Activated CD8-positive, alpha-beta T cell treated with anti-CD3 and anti-CD28 coated beads for 36 hours (primary cell): ENCODE data around the gene TBC1D2B. TPM values are rescaled to one million over a fixed set of nuclear protein-coding genes. Genes with fewer than 3 reads are reported as not detected.

ENCODE experiments used
- ATAC-seq: fragments of 200-7000 bp; cut with Tn5 transposase; one replicate; pipeline ENCODE4 v1.10.0; 2021; ENCODE audit warnings: mild to moderate bottlenecking, moderate library complexity
- CTCF ChIA-PET: fragments of 350-600 bp; sonication (Branson Sonifier 250); formaldehyde crosslinking; loops from one replicate; lab custom pipeline; 2021; ENCODE audit warnings: antibody characterized with exemption; lab: Charles Lee
- POLR2A ChIA-PET: fragments of 350-600 bp; sonication (Branson Sonifier 250); formaldehyde crosslinking; loops from one replicate; lab custom pipeline; 2021; ENCODE audit warnings: antibody characterized with exemption; lab: Charles Lee
- DNase-seq: peaks from one replicate; pipeline ENCODE4 v3.0.0-alpha.2; 2020
- H3K27ac Mint-ChIP-seq: one replicate; pipeline ENCODE4 v1.8.0; 2021; ENCODE audit warnings: mild to moderate bottlenecking, mixed read lengths
- H3K27me3 Mint-ChIP-seq: one replicate; pipeline ENCODE4 v1.8.0; 2021; ENCODE audit warnings: mixed read lengths
- H3K36me3 Mint-ChIP-seq: one replicate; pipeline ENCODE4 v1.8.0; 2021; ENCODE audit warnings: low read depth, mixed read lengths
- H3K4me1 Mint-ChIP-seq: one replicate; pipeline ENCODE4 v1.8.0; 2021; ENCODE audit warnings: low read depth, mixed read lengths
- H3K4me3 Mint-ChIP-seq: one replicate; pipeline ENCODE4 v1.8.0; 2021; ENCODE audit warnings: mild to moderate bottlenecking, moderate library complexity, mixed read lengths
- H3K9me3 Mint-ChIP-seq: one replicate; pipeline ENCODE4 v1.8.0; 2021; ENCODE audit warnings: mixed read lengths
- intact Hi-C: fragments of 100-400 bp; cut with micrococcal nuclease; formaldehyde crosslinking; loops from one replicate; pipeline ENCODE4 v1.10.0; 2022
- total RNA-seq, 2 experiments: library from RNA; stranded (reverse); gene quantifications; one replicate each; pipeline ENCODE4 v1.2.3, GENCODE V29; 2021
- TF ChIP-seq, protein P1 (sequence below): fragments of 200-600 bp; IDR thresholded peaks from one replicate; pipeline ENCODE4 v1.8.0; 2022; ENCODE audit warnings: antibody characterized with exemption, mild to moderate bottlenecking

Gene TBC1D2B
- total RNA-seq, 2 experiments from 2014 or later, result 62.9 to 65.7 TPM

DNA sequence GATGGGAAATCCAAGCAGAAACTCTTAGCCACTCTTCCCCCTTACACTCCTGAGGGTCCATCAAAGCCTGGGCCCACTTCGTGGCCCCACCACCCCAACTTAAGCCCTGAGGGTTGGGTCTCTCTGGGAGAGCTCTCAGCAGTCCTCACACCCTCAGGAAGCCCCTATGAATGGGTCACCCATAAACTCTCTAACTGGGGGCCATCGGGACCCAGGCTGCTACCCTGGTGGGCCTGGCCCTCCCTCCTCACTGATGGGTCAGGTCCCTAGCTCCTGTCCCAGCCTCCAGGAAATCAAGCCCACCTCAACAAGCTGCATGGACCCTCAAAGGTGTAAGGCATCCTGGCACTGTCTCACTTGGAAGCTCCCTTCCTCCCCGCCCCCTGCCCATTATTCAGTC is 34.3 kb upstream of the TBC1D2B start:
- Mint-ChIP-seq H3K4me3 (no peak overlapping the region), H3K4me1 (peaks cover 11% of the 10 kb centered on the region), H3K27ac (no peak overlapping the region), H3K9me3 (no peaks in the 10 kb centered on the region), H3K27me3 (no peaks in the 10 kb centered on the region), H3K36me3 (no peaks in the 10 kb centered on the region)
- TF ChIP-seq, protein P1, sequence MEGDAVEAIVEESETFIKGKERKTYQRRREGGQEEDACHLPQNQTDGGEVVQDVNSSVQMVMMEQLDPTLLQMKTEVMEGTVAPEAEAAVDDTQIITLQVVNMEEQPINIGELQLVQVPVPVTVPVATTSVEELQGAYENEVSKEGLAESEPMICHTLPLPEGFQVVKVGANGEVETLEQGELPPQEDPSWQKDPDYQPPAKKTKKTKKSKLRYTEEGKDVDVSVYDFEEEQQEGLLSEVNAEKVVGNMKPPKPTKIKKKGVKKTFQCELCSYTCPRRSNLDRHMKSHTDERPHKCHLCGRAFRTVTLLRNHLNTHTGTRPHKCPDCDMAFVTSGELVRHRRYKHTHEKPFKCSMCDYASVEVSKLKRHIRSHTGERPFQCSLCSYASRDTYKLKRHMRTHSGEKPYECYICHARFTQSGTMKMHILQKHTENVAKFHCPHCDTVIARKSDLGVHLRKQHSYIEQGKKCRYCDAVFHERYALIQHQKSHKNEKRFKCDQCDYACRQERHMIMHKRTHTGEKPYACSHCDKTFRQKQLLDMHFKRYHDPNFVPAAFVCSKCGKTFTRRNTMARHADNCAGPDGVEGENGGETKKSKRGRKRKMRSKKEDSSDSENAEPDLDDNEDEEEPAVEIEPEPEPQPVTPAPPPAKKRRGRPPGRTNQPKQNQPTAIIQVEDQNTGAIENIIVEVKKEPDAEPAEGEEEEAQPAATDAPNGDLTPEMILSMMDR, result no peak
- intact Hi-C loops, result loop anchor here (5.0 kb wide), 2 partner anchors 109 to 131 kb away; no protein-coding TSS in a partner anchor
- ChIA-PET POLR2A (interaction anchor here (1.2 to 1.4 kb wide), 2 partner anchors 9 to 37 kb away, joined by 3 to 4 read pairs; partner anchors contain the start of gene IDH3A), CTCF (interaction anchor here (0.9 to 8.8 kb wide), 12 partner anchors 9 to 155 kb away, joined by 3 to 159 read pairs (median 10); partner anchors contain the start of gene CIB2)
- DNase-seq (no peak), ATAC-seq (no peak)

DNA sequence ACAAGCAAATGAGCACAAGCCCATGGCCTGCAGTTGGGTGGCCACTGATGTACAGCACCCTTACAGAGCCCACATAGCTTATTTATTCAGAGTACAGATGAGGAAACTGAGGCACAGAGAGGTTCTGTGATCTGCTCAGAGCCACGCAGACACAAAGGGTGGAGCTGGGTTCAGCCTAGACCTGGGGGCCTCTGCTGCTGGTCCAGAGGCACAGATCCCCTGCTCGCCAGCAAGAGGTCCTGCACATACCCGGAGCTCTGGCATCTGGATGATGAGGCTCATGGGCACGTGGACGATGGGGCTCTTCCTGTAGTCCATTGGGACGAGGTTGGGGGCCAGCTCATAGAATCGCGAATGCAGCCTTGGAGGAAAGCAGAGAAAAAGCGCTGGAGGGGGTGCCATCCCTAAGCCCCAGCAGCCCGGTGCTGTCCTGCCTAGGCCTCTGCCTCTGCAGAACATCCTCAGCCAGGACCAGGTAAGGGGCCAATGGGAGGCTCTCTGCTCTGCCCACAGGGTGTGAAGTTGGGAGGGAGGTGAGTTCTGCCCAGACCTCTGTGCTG is 33.5 kb upstream of the TBC1D2B start:
- ATAC-seq (no peak), DNase-seq (no peak)
- H3K4me1 Mint-ChIP-seq, result peaks cover 19% of the 10 kb centered on the region
- no peaks in the 10 kb centered on the region for H3K36me3 Mint-ChIP-seq
- H3K4me3 Mint-ChIP-seq, result no peak overlapping the region
- H3K27me3 Mint-ChIP-seq, result no peaks in the 10 kb centered on the region
- TF ChIP-seq, protein P1, result no peak
- ChIA-PET POLR2A (interaction anchor here (1.2 kb wide), 1 partner anchor 38 kb away, joined by 3 read pairs; the partner anchor contains the start of gene IDH3A), CTCF (interaction anchor here (1.0 to 8.8 kb wide), 7 partner anchors 20 to 154 kb away, joined by 3 to 159 read pairs (median 59); partner anchors contain the start of gene CIB2)
- intact Hi-C loops, result loop anchor here (5.0 kb wide), 2 partner anchors 109 to 131 kb away; no protein-coding TSS in a partner anchor
- no peak overlapping the region for H3K27ac Mint-ChIP-seq
- no peaks in the 10 kb centered on the region for H3K9me3 Mint-ChIP-seq

DNA sequence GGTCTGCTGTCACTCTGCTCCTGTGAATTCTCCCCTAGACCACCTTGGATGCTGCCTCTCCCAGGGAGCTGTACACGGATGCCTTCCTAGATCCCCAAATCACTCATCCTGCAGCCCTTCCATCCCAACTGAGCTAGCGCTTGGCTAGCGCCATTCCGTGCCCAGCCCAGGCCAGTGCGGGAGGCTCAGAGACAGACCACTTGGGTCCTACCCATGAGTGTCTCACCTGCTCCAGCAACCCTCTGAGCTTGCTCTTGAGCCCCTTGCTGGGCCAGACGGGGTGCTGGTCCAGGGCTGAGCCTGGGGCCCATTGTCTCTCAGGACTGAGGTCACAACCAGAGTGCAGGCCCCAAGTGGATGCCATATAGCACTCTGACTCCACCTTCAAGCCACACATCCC is 32.6 kb upstream of the TBC1D2B start:
- no peaks in the 10 kb centered on the region for H3K36me3 Mint-ChIP-seq
- no peak overlapping the region for H3K27ac Mint-ChIP-seq
- peaks cover 28% of the 10 kb centered on the region for H3K4me1 Mint-ChIP-seq
- ChIA-PET CTCF (interaction anchor here (2.3 to 8.8 kb wide), 7 partner anchors 21 to 152 kb away, joined by 16 to 159 read pairs (median 59); partner anchors contain the start of gene CIB2), POLR2A (interaction anchor here (0.6 to 0.7 kb wide), 2 partner anchors 18 to 39 kb away, joined by 3 read pairs; partner anchors contain the start of gene IDH3A)
- no peaks in the 10 kb centered on the region for H3K9me3 Mint-ChIP-seq
- H3K4me3 Mint-ChIP-seq, result no peak overlapping the region
- DNase-seq, result peak; percentile 0
- TF ChIP-seq, protein P1, result no peak
- intact Hi-C loops, result loop anchor here (5.0 kb wide), 2 partner anchors 108 to 132 kb away; no protein-coding TSS in a partner anchor
- no peaks in the 10 kb centered on the region for H3K27me3 Mint-ChIP-seq
- ATAC-seq, result no peak

DNA sequence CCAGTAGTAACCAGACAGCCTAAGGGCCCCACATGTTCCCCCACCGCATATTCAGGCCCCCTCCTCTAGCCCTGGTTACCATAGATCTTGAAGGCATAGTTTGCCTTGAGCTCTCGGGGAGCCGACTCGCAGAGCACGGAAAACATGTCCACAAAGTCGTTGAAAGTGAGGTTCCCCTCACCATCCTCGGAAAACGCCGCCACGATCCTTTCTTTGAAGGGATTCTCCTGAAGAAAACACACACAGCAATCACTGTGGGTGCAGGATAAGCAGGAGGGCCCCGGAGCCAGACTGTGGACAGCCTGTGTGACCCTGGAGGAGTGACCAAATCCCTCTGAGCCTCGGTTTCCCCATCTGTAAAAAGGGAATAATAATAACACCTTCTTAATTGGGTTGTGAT is 31.6 kb upstream of the TBC1D2B start:
- Mint-ChIP-seq H3K27me3 (no peaks in the 10 kb centered on the region), H3K4me1 (peaks cover 37% of the 10 kb centered on the region), H3K27ac (no peak overlapping the region), H3K4me3 (no peak overlapping the region), H3K9me3 (no peaks in the 10 kb centered on the region), H3K36me3 (no peaks in the 10 kb centered on the region)
- intact Hi-C loops, result loop anchor here (2.0 kb wide), 2 partner anchors 142 to 150 kb away; no protein-coding TSS in a partner anchor
- TF ChIP-seq, protein P1, result no peak
- no peak for ATAC-seq
- no peak for DNase-seq
- CTCF ChIA-PET, result interaction anchor here (0.7 to 8.8 kb wide), 38 partner anchors 8 to 206 kb away, joined by 3 to 159 read pairs (median 10); partner anchors contain the start of genes CIB2 and SKIC8
- POLR2A ChIA-PET, result interaction anchor here (0.7 kb wide), 1 partner anchor 57 kb away, joined by 5 read pairs; no protein-coding TSS in a partner anchor
